GM19452 (cell line): ENCODE measurements around the gene PNMT.
"Not testable (repeated sequence)": the region's sequence is repeated elsewhere in the genome, so short reads cannot be mapped to it uniquely, and the experiment has no call there.

ENCODE experiments used
- ATAC-seq: cut with Tn5 transposase; IDR thresholded peaks from one replicate; pipeline ENCODE4 v1.9.1; 2021; ENCODE audit not compliant: unreplicated experiment

The PNMT gene

GRCh38 chr17:39683295-39683939, 15.2 kb downstream of the PNMT start:
- no peak for ATAC-seq

GRCh38 chr17:39684369-39685192, 16.3 kb downstream of the PNMT start:
- no peak for ATAC-seq

- ATAC-seq, result no peak
Measured at GRCh38 chr17:39687101-39687545, 18.9 kb downstream of the PNMT start.

- peak; percentile 84 for ATAC-seq
Measured at GRCh38 chr17:39687546-39688474, 19.6 kb downstream of the PNMT start, which contains the start of gene PGAP3. Gene PGAP3 (minus strand): TSS chr17:39688057. CDS start chr17:39688014, 43 bp downstream.

- no peak for ATAC-seq
Measured at GRCh38 chr17:39688475-39688835, 20.2 kb downstream of the PNMT start.

GRCh38 chr17:39688945-39689344, 20.7 kb downstream of the PNMT start:
- no peak for ATAC-seq

- no peak for ATAC-seq
Measured at GRCh38 chr17:39694593-39694992, 26.3 kb downstream of the PNMT start.

GRCh38 chr17:39695089-39695474, 26.8 kb downstream of the PNMT start:
- ATAC-seq, result no peak

- no peak for ATAC-seq
Measured at GRCh38 chr17:39696731-39697130, 28.5 kb downstream of the PNMT start.

GRCh38 chr17:39697961-39698360, 29.7 kb downstream of the PNMT start:
- no peak for ATAC-seq

- ATAC-seq, result not testable (repeated sequence)
Measured at GRCh38 chr17:39699157-39699817, 31.0 kb downstream of the PNMT start.

- no peak for ATAC-seq
Measured at GRCh38 chr17:39699818-39700147, 31.5 kb downstream of the PNMT start, which contains the start of gene ERBB2. Gene ERBB2 (plus strand): TSS chr17:39700064. CDS start chr17:39700239, 175 bp downstream.

- no peak for ATAC-seq
Measured at GRCh38 chr17:39700148-39700987, 32.1 kb downstream of the PNMT start.

GRCh38 chr17:39701012-39701783, 32.9 kb downstream of the PNMT start:
- ATAC-seq, result no peak

- ATAC-seq, result no peak
Measured at GRCh38 chr17:39701784-39702422, 33.6 kb downstream of the PNMT start.

- ATAC-seq, result no peak
Measured at GRCh38 chr17:39702901-39703893, 34.9 kb downstream of the PNMT start.

GRCh38 chr17:39703913-39704312, 35.7 kb downstream of the PNMT start:
- ATAC-seq, result no peak
